Fibroblast of the aortic adventitia (primary cell): ENCODE data around the gene CNTLN. TPM values are rescaled to one million over a fixed set of nuclear protein-coding genes. Genes with fewer than 3 reads are reported as not detected.
A peak's percentile ranks its signal among the peaks of the same experiment; 100 is the strongest.
"Not testable (repeated sequence)": the region's sequence is repeated elsewhere in the genome, so short reads cannot be mapped to it uniquely, and the experiment has no call there.

Source experiments
- DNase-seq: peaks from one replicate; pipeline ENCODE4 v3.0.0-alpha.2; 2010; ENCODE audit warnings: low read depth
- H3K4me3 ChIP-seq: 2 replicates; pipeline ENCODE4 v1.5.1; 2011; ENCODE audit warnings: low read depth, mild to moderate bottlenecking, control low read depth, low read length, moderate library complexity
- total RNA-seq: library from RNA; depleted of rRNA; stranded (reverse); fragments of >200 nt; gene quantifications from 2 replicates; pipeline ENCODE4 v1.2.3, GENCODE V29; 2012; ENCODE audit warnings: low replicate concordance
- TF ChIP-seq, protein P1 (sequence below): IDR thresholded peaks from 2 replicates; pipeline ENCODE4 v1.5.1; 2011; ENCODE audit warnings: mild to moderate bottlenecking, low read length, control low read depth, inconsistent platforms; ENCODE audit not compliant: insufficient read depth

Gene CNTLN
- total RNA-seq, 1 donor: 27.2 TPM

DNA sequence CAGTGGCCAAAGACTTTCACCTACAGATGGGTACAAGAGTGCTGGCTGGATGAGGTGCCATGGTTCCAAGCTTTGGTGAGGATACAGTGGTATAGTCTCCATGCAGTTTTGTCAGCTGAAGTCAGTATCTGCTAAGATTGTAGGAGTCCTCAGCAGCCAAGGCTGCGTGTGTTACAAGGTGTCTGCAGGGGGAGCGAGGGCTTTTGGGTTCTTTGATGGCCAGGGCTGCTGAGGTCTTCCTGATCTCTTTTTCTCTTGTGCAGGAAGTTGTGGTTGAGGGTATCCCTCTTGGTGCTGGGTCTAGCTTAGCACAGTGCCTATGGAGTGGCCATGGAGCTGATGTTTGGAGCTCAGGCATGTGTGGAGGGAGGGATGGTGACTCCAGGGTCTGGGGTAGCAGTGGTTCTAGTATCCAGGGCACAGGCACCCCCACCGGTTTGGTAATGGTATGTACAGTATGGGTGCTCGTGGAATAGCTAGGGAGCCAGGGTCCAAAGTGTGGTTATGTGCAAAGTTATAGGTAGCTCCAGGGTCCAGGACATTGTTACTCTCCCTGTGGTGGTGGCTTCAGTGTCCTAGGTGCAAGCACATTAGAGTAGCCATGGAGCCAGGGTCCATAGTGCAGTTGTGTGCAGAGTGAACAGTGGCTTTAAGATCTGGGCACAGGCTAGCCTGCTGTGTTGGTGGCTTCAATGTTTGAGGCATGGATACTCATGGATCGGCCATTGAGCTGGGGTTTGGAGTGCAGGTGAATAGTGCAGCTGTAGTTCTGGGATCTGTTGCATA is 36.7 kb downstream of the CNTLN start:
- TF ChIP-seq, protein P1, sequence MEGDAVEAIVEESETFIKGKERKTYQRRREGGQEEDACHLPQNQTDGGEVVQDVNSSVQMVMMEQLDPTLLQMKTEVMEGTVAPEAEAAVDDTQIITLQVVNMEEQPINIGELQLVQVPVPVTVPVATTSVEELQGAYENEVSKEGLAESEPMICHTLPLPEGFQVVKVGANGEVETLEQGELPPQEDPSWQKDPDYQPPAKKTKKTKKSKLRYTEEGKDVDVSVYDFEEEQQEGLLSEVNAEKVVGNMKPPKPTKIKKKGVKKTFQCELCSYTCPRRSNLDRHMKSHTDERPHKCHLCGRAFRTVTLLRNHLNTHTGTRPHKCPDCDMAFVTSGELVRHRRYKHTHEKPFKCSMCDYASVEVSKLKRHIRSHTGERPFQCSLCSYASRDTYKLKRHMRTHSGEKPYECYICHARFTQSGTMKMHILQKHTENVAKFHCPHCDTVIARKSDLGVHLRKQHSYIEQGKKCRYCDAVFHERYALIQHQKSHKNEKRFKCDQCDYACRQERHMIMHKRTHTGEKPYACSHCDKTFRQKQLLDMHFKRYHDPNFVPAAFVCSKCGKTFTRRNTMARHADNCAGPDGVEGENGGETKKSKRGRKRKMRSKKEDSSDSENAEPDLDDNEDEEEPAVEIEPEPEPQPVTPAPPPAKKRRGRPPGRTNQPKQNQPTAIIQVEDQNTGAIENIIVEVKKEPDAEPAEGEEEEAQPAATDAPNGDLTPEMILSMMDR: no peak
- no peak for DNase-seq
- H3K4me3 ChIP-seq: no peak overlapping the region

DNA sequence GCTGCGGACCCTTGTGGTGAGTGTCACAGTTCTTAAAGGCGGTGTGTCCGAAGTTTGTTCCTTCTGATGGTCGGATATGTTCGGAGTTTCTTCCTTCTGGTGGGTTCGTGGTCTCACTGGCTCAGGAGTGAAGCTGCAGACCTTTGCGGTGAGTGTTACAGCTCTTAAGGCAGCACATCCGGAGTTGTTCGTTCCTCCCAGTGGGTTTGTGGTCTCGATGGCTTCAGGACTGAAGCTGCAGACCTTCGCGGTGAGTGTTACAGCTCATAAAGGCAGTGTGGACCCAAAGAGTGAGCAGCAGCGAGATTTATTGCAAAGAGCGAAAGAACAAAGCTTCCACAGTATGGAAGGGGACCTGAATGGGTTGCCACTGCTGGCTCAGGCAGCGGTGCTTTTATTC is 42.7 kb downstream of the CNTLN start:
- DNase-seq, H3K4me3 ChIP-seq: not testable (repeated sequence)

DNA sequence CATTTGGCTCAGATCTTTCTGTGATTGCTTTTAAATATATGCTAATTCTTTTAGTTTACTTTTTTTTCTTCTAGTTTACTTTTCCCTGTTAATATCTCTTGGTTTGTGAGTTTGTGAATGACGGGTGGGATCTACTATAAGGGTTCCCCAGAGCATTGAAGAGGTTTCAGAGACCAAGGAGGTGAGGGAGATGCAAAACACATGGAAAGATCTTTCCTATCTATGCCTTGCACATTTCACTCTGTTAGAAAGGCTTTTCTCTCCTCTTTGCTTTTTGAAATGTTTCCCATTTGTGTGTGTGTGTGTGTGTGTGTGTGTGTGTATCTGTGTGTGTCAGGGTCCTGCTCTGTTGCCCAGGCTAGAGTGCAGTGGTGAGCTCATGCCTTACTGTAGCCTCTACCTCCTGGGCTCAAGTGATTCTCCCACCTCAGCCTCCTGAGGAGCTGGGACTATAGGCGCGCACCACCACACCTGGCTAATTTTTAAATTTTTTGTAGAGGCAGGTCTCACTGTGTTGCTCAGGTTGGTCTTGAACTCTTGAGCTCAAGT is 50.7 kb downstream of the CNTLN start:
- TF ChIP-seq, protein P1: no peak
- no peak overlapping the region for H3K4me3 ChIP-seq
- no peak for DNase-seq

DNA sequence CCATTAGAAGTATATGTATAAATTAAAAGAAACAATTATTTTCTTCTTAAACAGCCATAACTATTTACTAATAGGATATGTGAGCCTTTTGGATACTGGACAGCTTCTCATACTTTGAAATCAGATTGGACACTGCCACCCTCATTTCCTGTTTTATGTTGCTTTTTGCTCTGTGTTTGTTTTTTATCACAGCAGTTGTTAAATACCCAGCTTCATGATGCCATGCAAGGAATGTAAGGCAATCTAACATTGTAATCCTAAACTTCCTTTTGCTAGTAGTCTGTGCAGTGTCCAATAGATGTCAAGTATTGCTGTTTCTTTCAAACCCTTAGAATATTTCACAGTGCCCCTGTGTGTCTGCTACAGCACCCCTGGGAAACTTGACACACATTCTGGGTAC is 56.2 kb downstream of the CNTLN start:
- H3K4me3 ChIP-seq: no peak overlapping the region
- peak; percentile 33 for DNase-seq
- TF ChIP-seq, protein P1: no peak

DNA sequence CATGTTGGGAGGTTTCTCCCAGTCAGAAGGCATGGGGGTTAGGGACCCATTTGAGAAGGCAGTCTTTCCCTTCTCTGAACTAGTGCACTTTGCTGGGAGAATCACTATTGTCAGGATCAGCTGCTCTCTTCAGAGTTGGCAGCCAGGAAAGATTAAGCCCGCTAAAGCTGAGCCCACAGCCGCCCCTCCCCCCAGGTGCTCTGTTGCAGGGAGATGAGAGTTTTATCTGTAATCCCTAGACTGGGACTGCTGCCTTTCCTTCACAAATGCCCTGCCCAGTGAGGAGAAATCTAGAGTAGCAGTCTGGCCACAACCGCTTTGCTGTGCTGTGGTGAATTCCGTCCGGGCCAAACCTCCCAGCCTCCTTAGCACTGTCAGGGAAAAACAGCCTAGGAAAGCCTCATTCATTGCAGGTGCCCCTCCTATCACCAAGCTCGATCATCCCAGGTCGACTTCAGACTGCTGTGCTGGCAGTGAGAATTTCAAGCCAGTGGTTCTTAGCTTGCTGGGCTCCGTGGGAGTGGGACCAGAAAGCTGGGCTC is 69.8 kb downstream of the CNTLN start:
- TF ChIP-seq, protein P1: no peak
- DNase-seq: no peak

DNA sequence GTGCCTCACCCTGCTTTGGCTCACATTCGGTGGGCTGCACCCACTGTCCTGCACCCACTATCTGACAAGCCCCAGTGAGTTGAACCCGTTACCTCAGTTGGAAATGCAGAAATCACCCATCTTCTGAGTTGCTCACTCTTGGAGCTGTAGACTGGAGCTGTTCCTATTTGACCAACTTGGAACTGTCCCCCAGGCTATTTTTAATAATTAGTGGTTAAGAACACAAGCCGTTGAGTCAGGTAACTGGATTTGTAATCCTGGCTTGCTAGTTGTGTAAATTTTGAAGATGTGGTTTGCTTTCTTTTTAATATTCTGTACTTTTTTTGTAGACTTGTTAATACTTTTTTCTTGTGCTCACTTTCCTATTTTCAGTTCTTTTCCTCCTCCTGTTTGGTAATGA is 81.2 kb downstream of the CNTLN start:
- H3K4me3 ChIP-seq: no peak overlapping the region
- TF ChIP-seq, protein P1: no peak
- peak; percentile 8 for DNase-seq

More for the DNA sequence above, 69.8 kb downstream of the CNTLN start:
- H3K4me3 ChIP-seq: no peak overlapping the region

DNA sequence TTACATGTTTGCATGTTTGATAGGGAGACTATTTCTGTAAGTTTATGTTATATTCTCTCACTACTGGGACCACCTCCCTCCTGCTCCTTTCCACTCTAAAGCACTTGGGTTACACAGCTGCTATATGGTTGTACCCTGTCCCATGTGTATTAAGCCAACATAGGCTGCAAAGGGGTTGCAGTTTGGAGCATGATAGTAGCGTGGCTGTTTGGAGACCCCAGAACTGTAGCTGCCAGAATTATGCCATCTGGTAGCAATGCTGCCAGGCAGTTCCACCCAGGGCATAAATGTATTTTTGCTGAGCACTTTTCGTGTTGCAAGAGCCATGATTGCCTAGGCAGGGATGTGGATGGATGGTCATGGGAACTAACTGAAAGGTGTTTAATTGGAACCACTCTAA is 81.8 kb downstream of the CNTLN start:
- H3K4me3 ChIP-seq: no peak overlapping the region
- no peak for DNase-seq
- TF ChIP-seq, protein P1: no peak
